Measurements from ENCODE around the gene KCNN3. TPM values are rescaled to one million over a fixed set of nuclear protein-coding genes. Genes with fewer than 3 reads are reported as not detected.
"Not testable (repeated sequence)": the region's sequence is repeated elsewhere in the genome, so short reads cannot be mapped to it uniquely, and the experiment has no call there.

Gene KCNN3
- total RNA-seq = 1.8 TPM

- intact Hi-C loops (cut with DNase I) = no loop called here
- peak; percentile 96 for DNase-seq (ENCODE audit: low spot score)
Observed at GRCh38 chr1:154870115-154870571, at the start of gene KCNN3. KCNN3 (minus strand) TSS chr1:154870281; CDS start chr1:154869964, 317 bp downstream.

GRCh38 chr1:154913273-154913672 lies 43.2 kb upstream of the KCNN3 start:
- intact Hi-C loops (cut with DNase I) = no loop called here
- DNase-seq (ENCODE audit: low spot score) = no peak
- ATAC-seq = no peak

More at GRCh38 chr1:154870115-154870571, at the start of gene KCNN3:
- ATAC-seq = peak; percentile 99

- DNase-seq (ENCODE audit: low spot score) (peak; percentile 4), ATAC-seq (no peak)
Observed at GRCh38 chr1:154912755-154913154, 42.7 kb upstream of the KCNN3 start.

GRCh38 chr1:154911691-154912550 lies 41.8 kb upstream of the KCNN3 start:
- intact Hi-C loops (cut with DNase I) = no loop called here
- DNase-seq (ENCODE audit: low spot score) (peak; percentile 18), ATAC-seq (no peak)

More at GRCh38 chr1:154912755-154913154, 42.7 kb upstream of the KCNN3 start:
- intact Hi-C loops (cut with DNase I) = no loop called here

- intact Hi-C loops (cut with DNase I) = no loop called here
- DNase-seq (ENCODE audit: low spot score) (peak; percentile 27), ATAC-seq (no peak)
Observed at GRCh38 chr1:154910851-154911250, 40.8 kb upstream of the KCNN3 start.

- intact Hi-C loops (cut with DNase I) = no loop called here
- DNase-seq (ENCODE audit: low spot score) = peak; percentile 15
- ATAC-seq = no peak
Observed at GRCh38 chr1:154908937-154909336, 38.9 kb upstream of the KCNN3 start.

GRCh38 chr1:154908129-154908528 lies 38.0 kb upstream of the KCNN3 start:
- ATAC-seq; intact Hi-C loops (cut with DNase I): not testable (repeated sequence)
- peak; percentile 18 for DNase-seq (ENCODE audit: low spot score)

- DNase-seq (ENCODE audit: low spot score) (peak; percentile 30), ATAC-seq (peak; percentile 34)
- intact Hi-C loops (cut with DNase I) = no loop called here
Observed at GRCh38 chr1:154906621-154907081, 36.6 kb upstream of the KCNN3 start.

- ATAC-seq (no peak), DNase-seq (ENCODE audit: low spot score) (no peak)
- intact Hi-C loops (cut with DNase I) = no loop called here
Observed at GRCh38 chr1:154902938-154903566, 33.0 kb upstream of the KCNN3 start.

GRCh38 chr1:154901591-154901990 lies 31.5 kb upstream of the KCNN3 start:
- intact Hi-C loops (cut with DNase I) = no loop called here
- DNase-seq (ENCODE audit: low spot score) (no peak), ATAC-seq (no peak)

GRCh38 chr1:154899041-154899440 lies 29.0 kb upstream of the KCNN3 start:
- intact Hi-C loops (cut with DNase I) = no loop called here
- no peak for ATAC-seq
- peak; percentile 27 for DNase-seq (ENCODE audit: low spot score)

- DNase-seq (ENCODE audit: low spot score) (no peak), ATAC-seq (no peak)
- intact Hi-C loops (cut with DNase I) = no loop called here
Observed at GRCh38 chr1:154896771-154897286, 26.7 kb upstream of the KCNN3 start.

GRCh38 chr1:154895798-154896197 lies 25.7 kb upstream of the KCNN3 start:
- peak; percentile 34 for DNase-seq (ENCODE audit: low spot score)
- ATAC-seq = peak; percentile 72
- intact Hi-C loops (cut with DNase I) = no loop called here

- intact Hi-C loops (cut with DNase I) = no loop called here
- ATAC-seq = no peak
- no peak for DNase-seq (ENCODE audit: low spot score)
Observed at GRCh38 chr1:154891452-154891851, 21.4 kb upstream of the KCNN3 start.

GRCh38 chr1:154888757-154889156 lies 18.7 kb upstream of the KCNN3 start:
- DNase-seq (ENCODE audit: low spot score) = no peak
- ATAC-seq = no peak
- intact Hi-C loops (cut with DNase I) = no loop called here

- ATAC-seq = no peak
- DNase-seq (ENCODE audit: low spot score) = peak; percentile 17
- intact Hi-C loops (cut with DNase I) = no loop called here
Observed at GRCh38 chr1:154886281-154887015, 16.4 kb upstream of the KCNN3 start.

GRCh38 chr1:154884869-154885701 lies 15.0 kb upstream of the KCNN3 start:
- intact Hi-C loops (cut with DNase I) = no loop called here
- peak; percentile 89 for ATAC-seq

More at GRCh38 chr1:154884869-154885701, 15.0 kb upstream of the KCNN3 start:
- DNase-seq (ENCODE audit: low spot score) = no peak

All from sciatic nerve (tissue), 2 donors.